BLaER1 treated with 17β-estradiol and CSF1 and Interleukin-3, amounts not matched to agents 10 nM and 100 nM (cell line): Measurements from ENCODE around the gene TBC1D4.

ENCODE experiments used
- H3K27ac ChIP-seq, 11 experiments: shearing (Covaris generic); formaldehyde crosslinking; 2 replicates each; pipeline ENCODE4 v1.8.1; 2022
- H3K27me3 ChIP-seq, 11 experiments: shearing (Covaris generic); formaldehyde crosslinking; 2 replicates each; pipeline ENCODE4 v1.8.1; 2022
- H3K36me3 ChIP-seq, 11 experiments: shearing (Covaris generic); formaldehyde crosslinking; 2 replicates each; pipeline ENCODE4 v1.8.1; 2022
- H3K4me1 ChIP-seq, 10 experiments: shearing (Covaris generic); formaldehyde crosslinking; 2 replicates each; pipeline ENCODE4 v1.8.1; 2022
- H3K4me2 ChIP-seq, 11 experiments: shearing (Covaris generic); formaldehyde crosslinking; 2 replicates each; pipeline ENCODE4 v1.8.1; 2022
- H3K4me3 ChIP-seq, 10 experiments: shearing (Covaris generic); formaldehyde crosslinking; 2 replicates each; pipeline ENCODE4 v1.8.1; 2022
- H3K9ac ChIP-seq, 11 experiments: shearing (Covaris generic); formaldehyde crosslinking; 2 replicates each; pipeline ENCODE4 v1.8.1; 2022
- H3K9me3 ChIP-seq, 11 experiments: shearing (Covaris generic); formaldehyde crosslinking; replicated peaks in 1 of 11; 2 replicates each; pipeline ENCODE4 v1.8.1; 2022
- H4K20me1 ChIP-seq, 11 experiments: shearing (Covaris generic); formaldehyde crosslinking; 2 replicates each; pipeline ENCODE4 v1.8.1; 2022
- Cebpa-rat ChIP-seq, 11 experiments: shearing (Covaris generic); IDR thresholded peaks; 2 replicates each; pipeline ENCODE4 v1.8.1; 2022

TBC1D4 gene

GRCh38 chr13:75407998-75408397 lies 74.0 kb downstream of the TBC1D4 start:
- no peak for TF ChIP-seq Cebpa-rat (IDR thresholded peaks at IDR 0.05)
- Histone ChIP-seq H3K4me1 (peaks cover 0 to 17% (median 8%) of the 10 kb centered on the region in 10 experiments; a peak in 11 of 20 replicates), H3K4me2 (no peak overlapping the region)

GRCh38 chr13:75407473-75407872 lies 74.5 kb downstream of the TBC1D4 start:
- Histone ChIP-seq H3K9me3 (peaks cover 7 to 52% (median 34%) of the 10 kb centered on the region in 11 experiments; a peak in 20 of 22 replicates), H3K4me1 (peaks cover 0 to 18% (median 8%) of the 10 kb centered on the region in 10 experiments; a peak in 11 of 20 replicates), H3K4me2 (peak overlapping the region in 1 of 11 experiments; percentile 9; a peak in 1 of 22 replicates), H3K9ac (no peak overlapping the region), H4K20me1 (peaks cover 0 to 21% (median 0%) of the 10 kb centered on the region in 11 experiments; a peak in 3 of 22 replicates), H3K36me3 (peaks cover 0 to 14% (median 0%) of the 10 kb centered on the region in 11 experiments; a peak in 3 of 22 replicates), H3K4me3 (no peak overlapping the region), H3K27ac (peak overlapping the region in 1 of 11 experiments; percentile 7; a peak in 1 of 22 replicates), H3K27me3 (no peaks in the 10 kb centered on the region)
- no peak for TF ChIP-seq Cebpa-rat (IDR thresholded peaks at IDR 0.05)

More at GRCh38 chr13:75407998-75408397, 74.0 kb downstream of the TBC1D4 start:
- Histone ChIP-seq H4K20me1 (peaks cover 0 to 17% (median 0%) of the 10 kb centered on the region in 11 experiments; a peak in 3 of 22 replicates), H3K9ac (no peak overlapping the region), H3K4me3 (no peak overlapping the region), H3K27ac (no peak overlapping the region), H3K36me3 (peaks cover 0 to 14% (median 0%) of the 10 kb centered on the region in 11 experiments; a peak in 3 of 22 replicates), H3K27me3 (no peaks in the 10 kb centered on the region), H3K9me3 (peaks cover 7 to 55% (median 34%) of the 10 kb centered on the region in 11 experiments; a peak in 20 of 22 replicates)

- 0 out of 22 replicates have a peak, but pooled peaks of 1 of the 11 experiments have one; percentile 26 for TF ChIP-seq Cebpa-rat (IDR thresholded peaks at IDR 0.05)
- Histone ChIP-seq H3K27ac (peak overlapping the region in 3 of 11 experiments; percentile 7 to 27 (median 26); a peak in 5 of 22 replicates), H3K4me3 (no peak overlapping the region), H3K9me3 (peaks cover 7 to 40% (median 25%) of the 10 kb centered on the region in 11 experiments; a peak in 20 of 22 replicates), H4K20me1 (peaks cover 0 to 21% (median 0%) of the 10 kb centered on the region in 11 experiments; a peak in 3 of 22 replicates), H3K4me2 (peak overlapping the region in 7 of 11 experiments; percentile 2 to 28 (median 12); a peak in 9 of 22 replicates), H3K9ac (no peak overlapping the region), H3K4me1 (peaks cover 0 to 18% (median 8%) of the 10 kb centered on the region in 10 experiments; a peak in 13 of 20 replicates), H3K27me3 (no peaks in the 10 kb centered on the region), H3K36me3 (peaks cover 0 to 11% (median 0%) of the 10 kb centered on the region in 11 experiments; a peak in 3 of 22 replicates)
Measured at GRCh38 chr13:75405976-75406703, 75.8 kb downstream of the TBC1D4 start.

GRCh38 chr13:75404726-75405125 lies 77.2 kb downstream of the TBC1D4 start:
- no peak for TF ChIP-seq Cebpa-rat (IDR thresholded peaks at IDR 0.05)
- H3K4me3 ChIP-seq: no peak overlapping the region
- no peak overlapping the region for H3K27ac ChIP-seq
- peaks cover 0 to 16% (median 1%) of the 10 kb centered on the region in 11 experiments; a peak in 4 of 22 replicates for H3K36me3 ChIP-seq
- no peaks in the 10 kb centered on the region for H3K27me3 ChIP-seq
- peaks cover 0 to 18% (median 8%) of the 10 kb centered on the region in 10 experiments; a peak in 13 of 20 replicates for H3K4me1 ChIP-seq
- no peak overlapping the region for H3K9ac ChIP-seq
- H3K9me3 ChIP-seq: peaks cover 5 to 40% (median 24%) of the 10 kb centered on the region in 11 experiments
- H3K4me2 ChIP-seq: no peak overlapping the region
- H4K20me1 ChIP-seq: peaks cover 0 to 21% (median 0%) of the 10 kb centered on the region in 11 experiments; a peak in 3 of 22 replicates

GRCh38 chr13:75402787-75403186 lies 79.2 kb downstream of the TBC1D4 start:
- Histone ChIP-seq H4K20me1 (peaks cover 0 to 16% (median 0%) of the 10 kb centered on the region in 11 experiments; a peak in 3 of 22 replicates), H3K4me3 (no peak overlapping the region), H3K36me3 (peaks cover 0 to 25% (median 12%) of the 10 kb centered on the region in 11 experiments; a peak in 10 of 22 replicates), H3K4me2 (no peak overlapping the region), H3K27ac (no peak overlapping the region), H3K27me3 (no peaks in the 10 kb centered on the region), H3K9ac (no peak overlapping the region), H3K9me3 (peaks cover 25 to 48% (median 37%) of the 10 kb centered on the region in 11 experiments), H3K4me1 (peaks cover 0 to 18% (median 8%) of the 10 kb centered on the region in 10 experiments; a peak in 13 of 20 replicates)
- TF ChIP-seq Cebpa-rat (IDR thresholded peaks at IDR 0.05): no peak

- H3K36me3 ChIP-seq: peaks cover 0 to 26% (median 12%) of the 10 kb centered on the region in 11 experiments; a peak in 10 of 22 replicates
- peaks cover 0 to 18% (median 0%) of the 10 kb centered on the region in 11 experiments; a peak in 3 of 22 replicates for H4K20me1 ChIP-seq
- no peak overlapping the region for H3K27ac ChIP-seq
- peaks cover 29 to 45% (median 40%) of the 10 kb centered on the region in 11 experiments for H3K9me3 ChIP-seq
- H3K4me1 ChIP-seq: peaks cover 0 to 6% (median 1%) of the 10 kb centered on the region in 10 experiments; a peak in 9 of 20 replicates
- TF ChIP-seq Cebpa-rat (IDR thresholded peaks at IDR 0.05): no peak
- H3K27me3 ChIP-seq: no peaks in the 10 kb centered on the region
- no peak overlapping the region for H3K4me3 ChIP-seq
- H3K4me2 ChIP-seq: no peak overlapping the region
- H3K9ac ChIP-seq: no peak overlapping the region
Measured at GRCh38 chr13:75400775-75401174, 81.2 kb downstream of the TBC1D4 start.

GRCh38 chr13:75399879-75400217 lies 82.1 kb downstream of the TBC1D4 start:
- H3K4me3 ChIP-seq: no peak overlapping the region
- peaks cover 0 to 24% (median 0%) of the 10 kb centered on the region in 11 experiments; a peak in 3 of 22 replicates for H4K20me1 ChIP-seq
- H3K9me3 ChIP-seq: peaks cover 29 to 45% (median 40%) of the 10 kb centered on the region in 11 experiments
- H3K27ac ChIP-seq: no peak overlapping the region
- no peak for TF ChIP-seq Cebpa-rat (IDR thresholded peaks at IDR 0.05)
- H3K36me3 ChIP-seq: peaks cover 0 to 26% (median 16%) of the 10 kb centered on the region in 11 experiments; a peak in 10 of 22 replicates
- no peak overlapping the region for H3K4me2 ChIP-seq
- H3K9ac ChIP-seq: no peak overlapping the region
- H3K27me3 ChIP-seq: no peaks in the 10 kb centered on the region
- H3K4me1 ChIP-seq: peaks cover 0 to 13% (median 6%) of the 10 kb centered on the region in 10 experiments; a peak in 9 of 20 replicates

GRCh38 chr13:75399168-75399878 lies 82.6 kb downstream of the TBC1D4 start:
- Histone ChIP-seq H4K20me1 (peaks cover 0 to 23% (median 0%) of the 10 kb centered on the region in 11 experiments; a peak in 2 of 22 replicates), H3K4me1 (peaks cover 0 to 18% (median 7%) of the 10 kb centered on the region in 10 experiments; a peak in 9 of 20 replicates), H3K9me3 (peaks cover 29 to 45% (median 40%) of the 10 kb centered on the region in 11 experiments), H3K9ac (no peak overlapping the region), H3K4me2 (no peak overlapping the region), H3K27ac (no peak overlapping the region), H3K36me3 (peaks cover 0 to 26% (median 16%) of the 10 kb centered on the region in 11 experiments; a peak in 10 of 22 replicates), H3K27me3 (no peaks in the 10 kb centered on the region), H3K4me3 (no peak overlapping the region)
- no peak for TF ChIP-seq Cebpa-rat (IDR thresholded peaks at IDR 0.05)
